IPS DF 4.7 (cell line): Measurements from ENCODE around the gene GYS1.

Experiments
- DNase-seq: peaks from one replicate; pipeline ENCODE4 v3.0.0-alpha.2; 2013; ENCODE audit warnings: low spot score; ENCODE audit errors: extremely low read depth

The GYS1 gene

DNA sequence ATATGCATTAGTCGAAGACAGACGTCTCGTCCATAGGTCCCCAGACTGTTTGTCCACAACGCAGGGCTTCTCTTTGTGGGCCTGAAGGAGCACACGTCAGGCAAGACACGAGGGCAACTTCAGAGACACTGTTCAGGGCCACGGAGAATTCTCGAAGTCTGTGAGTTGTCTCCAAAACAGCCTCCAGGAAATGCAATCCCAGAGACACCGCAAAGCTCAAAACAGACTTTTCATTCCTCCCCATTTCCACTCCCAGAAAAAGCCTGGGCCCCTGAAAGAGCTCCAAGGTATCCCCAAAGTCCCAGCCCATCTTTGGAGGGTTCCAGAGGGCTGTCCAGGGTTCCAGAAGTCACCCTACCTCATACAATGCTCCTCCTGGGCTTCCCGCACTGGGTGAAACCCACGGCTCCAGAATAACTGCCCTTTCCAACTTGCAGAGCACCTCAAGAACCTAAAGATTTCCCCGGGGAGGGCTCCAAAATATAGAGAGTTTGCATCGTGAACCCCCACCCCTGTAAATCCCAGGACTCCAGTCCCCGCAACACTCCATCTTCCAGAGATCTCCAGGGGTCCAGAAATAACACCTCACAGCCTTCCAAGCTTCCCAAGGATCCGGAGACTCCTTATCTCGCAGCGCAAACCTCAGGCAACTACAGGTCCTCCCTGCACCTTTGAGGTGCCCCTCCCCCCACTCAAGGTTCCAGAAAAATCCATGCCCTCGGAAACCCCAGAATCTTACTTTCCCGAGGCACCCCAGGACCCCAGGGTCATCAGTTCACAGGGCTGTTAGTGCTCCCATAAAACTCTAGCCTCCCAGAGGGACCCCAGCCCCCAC, 28.7 kb downstream of the GYS1 start:
- no peak for DNase-seq

DNA sequence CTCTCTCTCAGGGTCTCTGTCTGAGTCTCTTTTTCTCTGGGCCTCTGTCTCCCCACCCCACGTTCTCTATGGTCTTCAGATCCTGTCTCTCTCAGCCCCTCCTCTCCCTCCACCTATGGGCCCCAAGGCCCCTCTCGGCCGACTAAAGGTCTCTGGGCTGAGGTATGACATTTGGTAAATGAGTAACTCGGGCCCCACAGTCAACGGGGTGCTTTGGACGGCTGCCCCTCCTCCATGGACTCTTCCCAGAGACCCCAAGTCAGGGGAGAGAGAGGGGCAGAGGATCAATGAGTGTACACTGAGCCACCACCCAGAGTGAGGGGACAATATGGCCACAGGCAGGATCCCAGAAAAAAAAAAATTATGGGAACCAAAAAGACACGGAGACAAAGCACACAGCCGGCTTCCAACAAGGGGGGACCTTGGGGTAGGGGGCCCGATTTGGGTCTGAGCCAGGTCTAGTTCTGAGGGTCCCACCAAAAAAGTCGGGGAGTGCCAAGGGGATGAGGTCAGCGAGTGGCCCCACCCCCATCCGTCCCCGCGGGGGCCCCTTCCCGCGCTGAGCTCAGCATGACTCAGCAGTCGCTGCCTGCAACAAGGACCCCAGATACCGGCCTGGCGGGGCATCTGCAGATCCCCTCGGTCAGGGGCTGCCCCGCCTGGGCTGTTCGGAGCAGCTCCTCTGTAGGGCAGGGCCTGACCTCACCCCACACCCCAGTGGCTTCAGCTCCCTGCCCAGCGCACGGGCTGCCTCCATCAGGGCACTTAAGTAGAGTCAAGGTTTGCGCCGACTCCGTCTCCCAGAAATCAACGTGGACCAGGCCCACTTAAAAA, 29.5 kb downstream of the GYS1 start:
- DNase-seq, result no peak

DNA sequence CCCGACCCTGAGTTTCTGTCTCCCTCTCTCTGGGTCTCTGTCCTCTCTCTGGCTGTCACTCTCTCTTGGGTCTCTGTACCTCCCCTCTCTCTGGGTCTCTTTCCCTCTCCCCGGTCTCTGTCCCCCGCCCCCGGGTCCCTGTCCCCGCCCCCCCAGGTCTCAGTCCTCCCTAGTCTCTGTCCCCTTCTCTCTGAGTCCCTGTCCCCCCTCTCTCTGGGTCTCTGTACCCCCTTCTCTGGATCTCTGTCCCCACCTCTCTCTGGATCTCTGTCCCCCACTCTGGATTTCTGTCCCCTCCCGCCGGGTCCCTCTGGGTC, 30.3 kb downstream of the GYS1 start:
- DNase-seq, result no peak

DNA sequence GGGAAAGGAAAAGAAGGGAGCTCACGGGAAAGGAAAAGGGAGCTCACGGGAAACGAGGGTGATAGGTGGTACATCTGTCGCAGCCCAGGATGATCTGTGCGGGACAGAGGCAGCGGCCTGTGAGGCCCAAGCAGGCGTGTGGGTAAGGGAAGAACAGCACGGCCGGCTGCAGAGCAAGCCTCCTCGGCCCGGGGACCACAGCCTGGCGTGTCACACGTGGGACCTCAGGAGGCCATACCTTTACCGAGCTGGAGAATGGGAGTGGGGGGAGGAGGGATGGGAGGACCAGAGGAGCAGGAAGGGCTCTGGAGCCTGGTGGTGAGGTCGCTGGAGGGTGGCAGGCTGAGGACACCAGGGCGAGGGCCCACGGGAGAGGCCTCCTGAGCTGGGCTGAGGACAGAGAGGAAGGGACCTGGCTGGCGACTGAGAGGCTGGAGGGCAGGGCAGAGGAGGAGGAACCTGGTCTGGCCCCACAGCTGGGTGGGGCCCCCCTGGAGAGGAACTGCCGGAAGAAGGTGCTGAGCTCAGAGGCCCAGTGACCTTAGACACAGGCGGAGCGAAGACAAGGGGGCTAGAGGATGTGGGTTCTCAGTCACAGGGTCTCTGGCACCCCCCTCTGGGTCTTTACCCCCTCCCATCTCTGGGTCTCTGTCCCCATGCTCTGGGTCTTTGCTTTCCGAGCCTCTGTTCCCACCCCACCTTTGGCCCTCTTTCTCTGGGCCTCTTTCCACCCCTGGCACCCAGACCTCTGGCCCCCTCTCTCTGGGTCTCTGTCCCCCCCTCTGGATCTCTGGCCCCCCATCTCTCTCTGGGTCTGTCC, 30.9 kb downstream of the GYS1 start:
- no peak for DNase-seq

DNA sequence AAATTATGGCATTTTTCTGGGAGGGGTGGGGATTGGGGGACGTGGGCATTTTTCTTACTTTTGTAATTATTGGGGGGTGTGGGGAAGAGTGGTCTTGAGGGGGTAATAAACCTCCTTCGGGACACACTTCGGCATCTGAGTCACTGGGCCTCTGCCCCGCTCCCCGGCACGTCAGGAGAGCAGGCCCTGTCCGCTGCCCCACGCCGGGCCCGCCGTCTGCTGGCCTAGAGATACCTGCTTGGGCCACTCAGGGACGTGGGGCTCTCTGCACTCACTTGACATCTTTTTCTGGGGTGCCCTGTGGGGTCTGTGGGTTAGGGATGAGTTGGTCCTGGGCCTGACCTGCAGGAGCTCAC, 31.5 kb downstream of the GYS1 start:
- DNase-seq, result no peak

DNA sequence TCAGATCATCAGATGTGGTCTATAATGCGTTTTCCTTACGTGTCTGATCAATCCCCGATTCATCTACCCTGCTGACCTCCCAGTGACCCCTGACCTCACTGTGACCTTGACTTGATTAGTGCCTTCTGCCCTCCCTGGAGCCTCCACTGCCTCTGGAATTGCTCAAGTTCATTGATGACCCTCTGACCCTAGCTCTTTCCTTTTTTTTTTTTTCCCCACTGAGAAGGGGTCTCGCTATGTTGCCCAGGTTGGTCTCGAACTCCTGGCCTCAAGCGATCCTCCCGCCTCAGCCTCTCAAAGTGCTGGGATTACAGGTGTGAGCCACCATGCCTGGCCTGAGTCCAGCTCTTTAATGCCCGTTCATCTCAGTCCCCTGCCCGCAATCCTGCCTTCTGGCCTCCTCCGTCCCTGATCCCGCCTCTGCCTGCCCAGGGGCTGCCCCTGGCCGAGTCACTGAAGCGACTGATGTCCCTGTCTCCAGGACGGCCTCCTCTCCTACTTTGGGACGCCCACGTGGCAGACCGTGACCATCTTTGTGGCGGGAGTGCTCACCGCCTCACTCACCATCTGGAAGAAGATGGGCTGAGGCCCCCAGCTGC, 32.0 kb downstream of the GYS1 start:
- no peak for DNase-seq

DNA sequence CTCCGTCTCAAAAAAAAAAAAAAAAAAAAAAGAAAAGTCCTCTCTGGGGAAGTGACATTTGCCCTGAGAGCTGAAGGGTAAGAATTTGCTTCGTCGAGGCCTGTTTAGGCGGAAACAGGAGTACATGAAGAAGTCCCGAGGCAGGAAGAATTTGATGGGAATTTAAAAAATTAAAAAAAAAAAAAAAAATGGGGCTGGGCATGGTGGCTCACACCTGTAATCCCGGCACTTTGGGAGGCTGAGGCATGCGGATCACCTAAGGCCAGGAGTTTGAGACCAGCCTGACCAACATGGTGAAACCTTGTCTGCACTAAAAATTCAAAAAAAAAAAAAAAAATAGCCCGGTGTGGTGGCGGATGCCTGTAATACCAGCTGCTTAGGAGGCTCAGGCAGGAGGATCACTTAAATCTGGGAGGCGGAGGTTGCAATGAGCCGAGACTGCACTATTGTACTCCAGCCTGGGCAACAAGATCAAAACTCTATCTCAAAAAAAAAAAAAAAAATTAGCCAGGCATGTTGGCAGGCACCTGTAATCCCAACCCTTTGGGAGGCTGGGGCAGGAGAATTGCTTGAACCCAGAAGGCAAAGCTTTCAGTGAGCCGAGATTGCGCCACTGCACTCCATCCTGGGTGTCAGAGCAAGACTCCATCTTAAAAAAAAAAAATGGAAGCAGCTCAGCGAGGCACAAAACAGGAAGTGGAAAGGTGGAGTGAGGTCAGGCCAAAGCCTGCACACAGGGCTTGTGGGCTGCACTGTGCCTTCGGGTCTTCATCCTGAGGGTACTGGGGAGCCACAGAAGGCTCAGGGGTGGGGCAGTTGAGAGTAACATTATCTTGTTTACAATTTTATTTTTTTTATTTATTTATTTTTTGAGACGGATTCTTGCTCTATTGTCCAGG, 33.5 kb downstream of the GYS1 start:
- DNase-seq, result no peak

DNA sequence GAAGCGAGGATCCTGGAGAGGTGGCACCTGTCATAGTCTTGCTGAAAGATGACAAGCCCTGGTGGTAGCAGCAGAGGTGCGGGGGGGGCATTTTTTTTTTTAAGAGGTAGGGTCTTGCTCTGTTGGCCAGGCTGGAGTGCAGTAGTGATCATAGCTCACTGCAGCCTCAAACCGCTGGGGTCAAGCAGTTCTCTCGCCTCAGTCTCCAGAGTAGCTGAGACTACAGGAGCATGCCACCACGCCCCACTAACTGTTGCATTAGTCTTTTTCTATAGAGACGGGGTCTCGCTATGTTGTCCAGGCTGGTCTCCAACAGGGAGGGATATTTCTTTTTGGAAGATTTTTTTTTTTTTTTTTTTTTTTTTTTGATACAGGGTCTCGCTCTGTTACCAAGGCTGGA, 35.1 kb downstream of the GYS1 start:
- no peak for DNase-seq

DNA sequence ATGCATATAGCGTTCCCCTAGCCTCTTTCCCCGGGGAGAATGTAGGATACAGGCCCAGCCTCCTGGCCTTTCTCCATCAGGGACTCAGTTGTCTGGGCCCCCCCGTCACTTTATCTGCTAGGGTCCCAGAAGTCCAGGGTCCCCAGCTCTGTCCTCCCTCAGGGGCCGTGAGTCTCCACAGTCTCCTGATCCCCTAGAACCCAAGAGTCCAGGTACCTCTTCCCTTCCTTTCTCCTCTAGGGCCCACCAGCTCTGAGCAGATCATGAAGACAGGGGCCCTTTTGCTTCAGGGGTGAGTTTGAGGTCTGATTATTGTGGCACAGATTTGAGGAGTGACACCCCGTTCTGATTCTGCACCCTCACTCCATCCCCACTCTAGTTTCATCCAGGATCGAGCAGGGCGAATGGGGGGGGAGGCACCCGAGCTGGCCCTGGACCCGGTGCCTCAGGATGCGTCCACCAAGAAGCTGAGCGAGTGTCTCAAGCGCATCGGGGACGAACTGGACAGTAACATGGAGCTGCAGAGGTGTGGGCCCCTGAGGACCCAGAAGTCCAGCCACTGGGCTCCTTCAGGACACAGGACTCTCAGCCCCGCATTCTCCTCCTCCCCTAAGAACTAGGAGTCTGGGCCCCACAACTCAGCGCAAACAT, 37.7 kb downstream of the GYS1 start:
- DNase-seq, result no peak

DNA sequence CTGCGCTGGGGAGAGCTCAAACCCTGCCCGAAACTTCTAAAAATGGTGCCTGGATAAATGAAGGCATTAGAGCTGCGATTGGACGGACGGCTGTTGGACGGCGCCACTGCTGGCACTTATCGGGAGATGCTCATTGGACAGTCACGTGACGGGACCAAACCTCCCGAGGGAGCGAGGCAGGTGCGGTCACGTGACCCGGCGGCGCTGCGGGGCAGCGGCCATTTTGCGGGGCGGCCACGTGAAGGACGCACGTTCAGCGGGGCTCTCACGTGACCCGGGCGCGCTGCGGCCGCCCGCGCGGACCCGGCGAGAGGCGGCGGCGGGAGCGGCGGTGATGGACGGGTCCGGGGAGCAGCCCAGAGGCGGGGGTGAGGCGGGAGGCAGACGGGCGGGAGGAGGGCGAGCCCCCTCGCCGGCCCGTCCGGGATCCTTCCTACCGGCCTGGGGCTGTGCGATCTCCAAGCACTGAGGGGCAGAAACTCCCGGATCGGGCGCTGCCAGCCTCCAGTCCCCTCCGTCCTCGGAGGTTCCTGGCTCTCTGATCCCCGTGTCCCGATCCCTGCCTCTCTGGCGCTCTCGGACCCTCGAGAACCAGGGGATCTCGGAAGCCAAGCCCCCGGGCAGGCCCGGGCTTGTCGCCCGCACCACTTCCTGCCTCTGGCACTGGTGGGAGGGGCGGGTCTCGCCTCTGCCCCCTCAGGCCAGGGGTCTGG, 38.4 kb downstream of the GYS1 start, which contains the start of gene BAX:
Gene BAX, plus strand, starts transcription at position 281 of the 713 bp plus-strand sequence. Its CDS starts 54 bp downstream, at position 335.
- DNase-seq, result peak; percentile 93

DNA sequence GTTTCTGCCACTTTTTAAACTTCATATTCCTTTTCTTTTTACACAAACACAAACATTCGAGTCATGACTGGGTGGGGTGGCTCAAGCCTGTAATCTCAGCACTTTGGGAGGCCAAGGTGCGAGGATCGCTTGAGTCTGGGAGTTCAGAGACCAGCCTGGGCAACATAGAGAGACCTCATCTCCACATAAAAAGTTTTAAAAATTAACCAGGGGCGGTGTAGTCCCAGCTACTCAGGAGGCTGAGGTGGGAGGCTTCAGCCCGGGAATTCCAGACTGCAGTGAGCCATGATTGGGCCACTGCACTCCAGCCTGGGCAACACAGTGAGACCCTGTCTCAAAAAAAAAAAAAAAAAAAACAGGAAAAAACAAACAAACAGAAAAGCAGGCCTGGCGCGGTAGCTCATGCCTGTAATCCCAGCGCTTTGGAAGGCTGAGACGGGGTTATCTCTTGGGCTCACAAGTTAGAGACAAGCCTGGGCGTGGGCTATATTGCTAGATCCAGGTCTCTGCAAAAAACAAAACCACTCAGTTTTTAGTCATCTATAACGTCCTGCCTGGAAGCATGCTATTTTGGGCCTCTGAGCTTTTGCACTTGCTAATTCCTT, 39.0 kb downstream of the GYS1 start:
- no peak for DNase-seq

DNA sequence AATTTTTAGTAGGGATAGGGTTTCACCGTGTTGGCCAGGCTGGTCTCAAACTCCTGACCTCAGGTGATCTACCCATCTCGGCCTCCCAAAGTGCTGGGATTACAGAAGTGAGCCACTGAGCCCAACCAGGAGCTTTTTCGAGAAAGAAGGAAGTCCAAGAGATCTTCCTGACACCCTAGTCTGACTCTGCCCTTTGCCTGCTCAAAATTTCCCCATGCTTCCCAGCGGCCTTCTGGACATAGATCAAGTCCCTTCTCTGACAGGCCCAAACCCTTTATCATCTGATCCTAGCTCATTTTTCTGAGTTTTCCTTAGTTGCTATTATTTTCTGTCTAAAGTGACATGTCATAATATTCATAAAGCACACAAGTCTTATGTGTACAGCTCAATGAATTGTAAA, 40.0 kb downstream of the GYS1 start:
- DNase-seq, result no peak

DNA sequence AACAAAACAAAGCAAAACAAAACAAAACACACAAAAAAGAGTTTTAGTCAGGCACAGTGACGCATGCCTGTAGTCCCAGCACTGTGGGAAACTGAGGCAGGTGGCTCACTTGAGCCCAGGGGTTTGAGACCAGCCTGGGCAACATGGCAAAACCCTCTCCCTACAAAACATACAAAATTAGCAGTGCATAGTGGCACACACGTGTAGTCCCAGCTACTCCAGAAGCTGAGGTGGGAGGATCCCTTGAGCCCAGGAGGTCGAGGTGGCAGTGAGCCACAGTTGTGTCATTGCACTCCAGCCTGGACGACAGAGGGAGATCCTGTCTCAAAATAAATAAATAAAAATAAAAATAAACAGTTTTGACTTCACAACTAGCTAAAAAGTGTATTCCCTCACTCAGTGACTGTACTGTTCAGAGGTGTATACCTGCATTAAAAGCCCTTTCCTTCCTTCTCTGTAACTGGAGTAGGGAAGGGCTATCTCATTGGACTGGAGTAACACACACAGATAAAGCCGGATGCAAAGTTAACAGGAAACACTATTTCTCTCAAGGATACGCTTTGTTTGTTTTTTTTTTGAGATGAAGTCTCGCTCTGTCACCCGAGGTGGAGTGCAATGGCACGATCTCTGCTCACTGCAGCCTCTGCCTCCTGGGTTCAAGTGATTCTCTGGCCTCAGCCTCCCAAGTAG, 42.1 kb downstream of the GYS1 start:
- DNase-seq, result no peak

DNA sequence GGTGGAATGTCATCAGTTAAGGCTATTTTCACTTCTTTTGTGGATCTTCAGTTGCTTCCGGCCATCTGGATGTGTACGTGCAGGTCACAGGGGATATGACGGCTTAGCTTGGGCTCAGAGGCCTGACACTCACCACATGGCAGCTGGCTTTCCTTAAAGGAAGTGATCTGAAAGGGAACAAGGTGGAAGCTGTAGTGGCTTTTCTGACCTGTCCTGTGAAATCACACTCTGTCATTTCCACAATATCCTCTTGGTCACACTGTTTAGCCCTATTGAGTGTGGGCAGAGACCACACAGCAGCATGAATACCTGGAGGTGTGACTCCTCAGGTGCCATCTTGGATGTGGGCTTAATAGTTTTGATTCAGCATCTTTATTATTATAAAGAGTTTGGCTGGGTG, 43.0 kb downstream of the GYS1 start:
- no peak for DNase-seq

DNA sequence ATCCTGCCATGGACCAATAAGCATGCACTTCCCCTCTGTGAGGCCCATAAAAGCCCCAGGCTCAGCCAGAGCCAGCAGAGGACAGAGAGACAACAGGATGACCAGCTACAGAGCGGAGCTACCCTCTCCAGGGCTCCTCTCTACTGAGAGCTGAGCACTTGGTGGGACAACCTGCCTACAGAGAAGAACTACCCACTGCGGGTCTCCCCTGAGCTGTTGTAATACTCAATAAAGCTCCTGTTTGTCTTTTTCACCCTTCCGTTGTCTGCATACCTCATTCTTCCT, 45.9 kb downstream of the GYS1 start:
- DNase-seq, result no peak

DNA sequence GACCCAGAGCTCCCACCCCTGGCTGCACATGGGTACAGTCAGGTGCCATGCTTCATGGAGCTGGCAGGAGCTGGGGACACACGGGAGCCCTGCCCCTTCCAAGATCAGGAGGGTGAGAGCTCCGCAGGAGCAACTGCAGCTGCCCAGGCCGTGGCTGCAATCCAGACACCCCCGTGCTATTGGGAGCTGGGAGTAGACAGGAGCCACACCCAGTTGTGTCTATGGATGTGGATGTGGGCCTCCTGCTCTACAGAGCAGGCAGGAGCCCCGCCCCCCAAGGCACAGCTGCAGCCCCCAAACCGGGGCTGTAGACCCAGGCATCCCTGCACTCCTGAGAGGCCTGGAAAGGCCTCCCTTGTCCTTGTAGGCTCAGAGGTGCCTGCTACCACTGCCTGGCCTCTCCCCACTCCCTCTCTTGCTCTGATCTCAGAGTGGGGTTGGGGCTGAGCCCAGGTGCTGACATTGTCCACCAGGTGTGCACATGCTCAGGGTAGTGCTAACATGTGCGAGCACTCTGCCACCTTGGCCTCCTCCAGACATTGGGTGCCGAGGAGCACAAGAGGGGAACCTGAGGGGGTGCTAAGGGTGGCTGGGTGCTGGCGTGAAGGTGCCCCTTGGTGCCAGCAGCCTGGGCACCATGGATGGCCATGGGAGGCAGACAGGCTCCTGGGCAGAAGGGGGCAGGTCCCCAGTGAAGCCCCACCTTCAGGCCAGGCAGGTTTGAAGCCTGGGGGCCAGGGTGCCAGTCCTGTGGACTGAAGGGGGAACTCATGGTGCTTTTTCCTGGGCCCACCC, 46.4 kb downstream of the GYS1 start:
- no peak for DNase-seq

DNA sequence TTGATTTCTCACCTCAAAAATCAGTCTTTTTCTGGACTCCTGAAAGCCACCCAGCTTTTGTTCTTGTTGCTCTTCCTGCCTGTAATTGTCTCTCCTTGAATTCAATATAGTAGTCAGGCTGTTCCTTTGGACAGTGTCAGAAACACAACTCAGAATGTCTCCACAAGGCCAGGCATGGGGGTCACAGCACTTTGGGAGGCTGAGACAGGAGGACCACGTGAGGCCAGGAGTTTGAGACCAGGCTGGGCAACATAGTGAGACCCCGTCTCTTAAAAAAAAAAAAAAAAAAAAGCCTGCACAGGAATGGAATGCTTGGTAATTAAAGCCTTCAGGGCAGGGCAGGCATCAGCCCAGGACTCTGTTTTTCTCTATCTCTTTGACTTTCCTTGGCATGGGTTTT, 47.3 kb downstream of the GYS1 start:
- DNase-seq, result no peak

DNA sequence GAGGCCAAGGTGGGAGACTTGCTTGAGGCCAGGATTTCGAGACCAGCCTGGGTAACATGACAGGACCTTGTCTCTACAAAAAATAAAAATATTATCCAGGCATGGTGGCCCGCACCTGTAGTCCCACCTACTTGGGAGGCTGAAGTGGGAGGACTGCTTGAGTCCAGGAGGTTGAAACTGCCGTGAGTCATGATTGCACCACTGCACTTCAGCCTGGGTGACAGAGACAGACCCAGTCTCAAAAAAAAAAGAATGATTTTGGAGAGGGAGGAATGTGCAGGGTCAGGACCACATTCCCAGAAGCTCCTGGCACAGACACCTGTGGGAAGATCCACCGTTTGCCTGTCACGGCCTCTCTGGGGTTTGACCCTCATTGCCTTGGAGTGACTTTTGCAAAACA, 47.7 kb downstream of the GYS1 start:
- DNase-seq, result no peak
